K562 (cell line): ENCODE data around the gene BGN. TPM values are rescaled to one million over a fixed set of nuclear protein-coding genes. Genes with fewer than 3 reads are reported as not detected.

Experiments used
- ATAC-seq: fragments of 200-7000 bp; cut with Tn5 transposase; 3 replicates; pipeline ENCODE4 v1.9.1; 2020; ENCODE audit warnings: moderate library complexity
- BruUV-seq: library from RNA; stranded (reverse); fragments of 400-500 nt; replicated peaks from 2 replicates; lab custom pipeline; 2021; lab: Mats Ljungman, UMichigan
- CTCF ChIA-PET: fragments of 300-600 bp; formaldehyde crosslinking; extraction: SDS; loops from one replicate; lab custom pipeline; 2021; ENCODE audit warnings: low intra/inter-chr PET ratio; lab: Yijun Ruan, JAX
- POLR2A ChIA-PET: fragments of 300-600, 350-650 bp; sonication (Branson Sonifier 250); formaldehyde crosslinking; extraction: SDS; loops from one replicate; lab custom pipeline; 2021; ENCODE audit warnings: antibody characterized with exemption, inconsistent platforms; lab: Yijun Ruan, JAX
- DNase-seq, 4 experiments: peaks; one replicate each; pipeline versions ENCODE4 v3.0.0 to v3.0.0-alpha.2; 2011 to 2018; ENCODE audit warnings: low spot score in 3 of 4, mixed read lengths in 3 of 4; ENCODE audit errors: extremely low read depth in 1 of 4
- FAIRE-seq: peaks from 2 replicates; lab custom pipeline; 2011; peaks lifted over from hg19 to GRCh38; lab: Jason Lieb, UNC
- H2AFZ ChIP-seq: 2 replicates; pipeline ENCODE4 v1.6.0; 2011; ENCODE audit warnings: low read depth, low read length, control low read depth, inconsistent platforms
- H3K27ac ChIP-seq: fragments of 200-600 bp; 3 replicates; pipeline ENCODE4 v1.8.0; 2011; ENCODE audit warnings: low read depth, mild to moderate bottlenecking, control low read depth, inconsistent platforms, low read length, moderate library complexity, mixed read lengths; ENCODE audit errors: extremely low read depth
- H3K27me3 ChIP-seq, 2 experiments: fragments of 300-600 bp in 1 of 2; 2 replicates in 1 of 2; 3 replicates in 1 of 2; pipeline versions ENCODE4 v1.6.0 to v1.8.0; 2011; ENCODE audit warnings: inconsistent platforms in 2 of 2, low read length in 2 of 2, mild to moderate bottlenecking in 1 of 2, mixed read lengths in 1 of 2, moderate library complexity in 1 of 2; ENCODE audit not compliant: control insufficient read depth in 2 of 2, insufficient read depth in 2 of 2
- H3K36me3 ChIP-seq: fragments of 300-600 bp; 3 replicates; pipeline ENCODE4 v1.8.0; 2011; ENCODE audit warnings: mild to moderate bottlenecking, low read length, inconsistent platforms; ENCODE audit not compliant: control insufficient read depth, insufficient read depth
- H3K4me1 ChIP-seq, 2 experiments: fragments of 200-600 bp in 1 of 2; replicated peaks in 1 of 2; 2 replicates in 1 of 2; 3 replicates in 1 of 2; pipeline versions ENCODE4 v1.5.1 to v1.8.0; 2011; ENCODE audit warnings: inconsistent platforms in 2 of 2, low read length in 2 of 2, mild to moderate bottlenecking in 1 of 2, mixed read lengths in 1 of 2, moderate library complexity in 1 of 2; ENCODE audit not compliant: control insufficient read depth in 2 of 2, insufficient read depth in 2 of 2
- H3K4me2 ChIP-seq: 2 replicates; pipeline ENCODE4 v1.6.1; 2011; ENCODE audit warnings: low read length, control low read depth, inconsistent platforms, mixed read lengths; ENCODE audit not compliant: insufficient read depth
- H3K4me3 ChIP-seq: fragments of 200-600 bp; sonication (generic), shearing (Covaris generic); 2 replicates; pipeline ENCODE4 v1.5.1; 2016; ENCODE audit warnings: control low read depth, inconsistent platforms
- H3K79me2 ChIP-seq: fragments of 200-600 bp; 3 replicates; pipeline ENCODE4 v1.8.0; 2011; ENCODE audit warnings: low read length, inconsistent platforms; ENCODE audit not compliant: control insufficient read depth, insufficient read depth
- H3K9ac ChIP-seq, 2 experiments: 2 replicates each; pipeline versions ENCODE4 v1.6.0 to v1.6.1; 2011; ENCODE audit warnings: low read depth in 2 of 2, low read length in 2 of 2, control low read depth in 1 of 2, inconsistent platforms in 1 of 2, mild to moderate bottlenecking in 1 of 2, mixed read lengths in 1 of 2; ENCODE audit not compliant: insufficient read depth in 1 of 2
- H3K9me1 ChIP-seq: one replicate; pipeline ENCODE4 v1.6.0; 2011; ENCODE audit warnings: inconsistent platforms, mild to moderate bottlenecking, low read length, moderate library complexity; ENCODE audit not compliant: control insufficient read depth, insufficient read depth
- H3K9me3 ChIP-seq: replicated peaks from 2 replicates; pipeline ENCODE4 v1.5.1; 2011; ENCODE audit warnings: low read depth, low read length, inconsistent platforms; ENCODE audit not compliant: control insufficient read depth, insufficient read depth
- H4K20me1 ChIP-seq: replicated peaks from 2 replicates; pipeline ENCODE4 v1.6.1; 2011; ENCODE audit warnings: low read length, inconsistent platforms, mixed read lengths; ENCODE audit not compliant: control insufficient read depth, insufficient read depth
- FOSL1 ChIP-seq: fragments of 200-800 bp; sonication (Bioruptor generic); conservative IDR thresholded peaks from 2 replicates; pipeline ENCODE4 v1.6.1; 2016; ENCODE audit warnings: missing genetic modification characterization, missing compliant biosample characterization
- FOXO4 ChIP-seq: fragments of 450-650 bp; formaldehyde crosslinking; IDR thresholded peaks from 2 replicates; pipeline ENCODE4 v1.4.0; 2020; ENCODE audit warnings: mild to moderate bottlenecking, moderate library complexity
- IRF9 ChIP-seq: fragments of 450-650 bp; IDR thresholded peaks from 2 replicates; pipeline ENCODE4 v1.6.1; 2016; ENCODE audit warnings: missing biosample characterization, missing genetic modification characterization
- NONO ChIP-seq, 2 experiments: fragments of 200-400 bp in 1 of 2; fragments of 450-650 bp in 1 of 2; formaldehyde crosslinking in 1 of 2; IDR thresholded peaks; 2 replicates each; pipeline ENCODE4 v1.6.1; 2017; ENCODE audit warnings: low read depth in 2 of 2, mild to moderate bottlenecking in 2 of 2, moderate library complexity in 2 of 2, low read length in 1 of 2
- SREBF2 ChIP-seq: sonication (generic); formaldehyde crosslinking; IDR thresholded peaks from 2 replicates; pipeline ENCODE4 v1.4.0; 2020; ENCODE audit warnings: mild to moderate bottlenecking, missing genetic modification reagents
- SUPT5H ChIP-seq: fragments of 450-650 bp; IDR thresholded peaks from 2 replicates; pipeline ENCODE4 v1.6.1; 2016
- TSC22D4 ChIP-seq: fragments of 450-650 bp; IDR thresholded peaks from 2 replicates; pipeline ENCODE4 v1.6.1; 2016; ENCODE audit warnings: missing genetic modification characterization, missing biosample characterization, control low read depth
- ZNF431 ChIP-seq: sonication (generic); formaldehyde crosslinking; IDR thresholded peaks from 2 replicates; pipeline ENCODE4 v1.8.0; 2022; ENCODE audit warnings: mild to moderate bottlenecking, missing genetic modification reagents
- ZNF668 ChIP-seq: fragments of 250-450 bp; sonication (Bioruptor Pico); IDR thresholded peaks from 2 replicates; pipeline ENCODE4 v1.8.0; 2022; ENCODE audit warnings: mild to moderate bottlenecking, inconsistent platforms
- WGBS: fragments of 100-300 bp; shearing (Covaris generic); methylation state at CpG from one replicate; pipeline ENCODE4 v1.1.6; 2016; ENCODE audit warnings: low coverage, mixed read lengths; ENCODE audit not compliant: insufficient coverage; ENCODE audit errors: missing lambda C conversion rate; 5-methylcytosine and 5-hydroxymethylcytosine counted together
- in situ Hi-C: fragments of 300-500 bp; cut with MboI; formaldehyde crosslinking; loops from 4 replicates; pipeline ENCODE4 v1.15.0; 2018; ENCODE audit warnings: inconsistent platforms, mixed read lengths
- intact Hi-C: fragments of 100-400 bp; cut with micrococcal nuclease; formaldehyde crosslinking; loops from 2 replicates; pipeline ENCODE4 v1.14.2; 2022
- polyA plus RNA-seq, 8 experiments: library from polyadenylated mRNA; depleted of rRNA in 4 of 8; stranded (reverse) in 5 of 8; unstranded in 3 of 8; fragments of >200 nt; fragmentation: Nextera tagmentation in 2 of 8; fragmentation: Illumina TruSeq in 1 of 8; extraction: Ambion mirVana in 2 of 8; extraction: Trizol in 1 of 8; gene quantifications; 2 replicates each; pipeline versions ENCODE4 v1.2.1 to v1.2.3, GENCODE V29; 2011 to 2014; ENCODE audit warnings: inconsistent platforms in 1 of 8, missing spikeins in 1 of 8
- total RNA-seq, 7 experiments: library from RNA; depleted of rRNA in 6 of 7; stranded (reverse); fragments of >200 nt in 6 of 7; fragmentation: Illumina TruSeq in 2 of 7; extraction: Trizol in 2 of 7; gene quantifications; 2 replicates each; pipeline versions ENCODE4 v1.2.1 to v1.2.3, GENCODE V29; 2011 to 2021; ENCODE audit warnings: low replicate concordance in 1 of 7
- TF ChIP-seq, protein P1 (sequence below), 2 experiments: fragments of 450-650 bp; IDR thresholded peaks; 2 replicates each; pipeline ENCODE4 v1.6.1; 2016; ENCODE audit warnings: mild to moderate bottlenecking in 2 of 2, borderline replicate concordance in 1 of 2, low read depth in 1 of 2, moderate library complexity in 1 of 2

The BGN gene
- total and polyA plus RNA-seq, 9 of the 15 experiments (the other 6 are each of a cell fraction or from before 2014, with no cell fraction given) = 0.11 TPM; not detected in 8

DNA sequence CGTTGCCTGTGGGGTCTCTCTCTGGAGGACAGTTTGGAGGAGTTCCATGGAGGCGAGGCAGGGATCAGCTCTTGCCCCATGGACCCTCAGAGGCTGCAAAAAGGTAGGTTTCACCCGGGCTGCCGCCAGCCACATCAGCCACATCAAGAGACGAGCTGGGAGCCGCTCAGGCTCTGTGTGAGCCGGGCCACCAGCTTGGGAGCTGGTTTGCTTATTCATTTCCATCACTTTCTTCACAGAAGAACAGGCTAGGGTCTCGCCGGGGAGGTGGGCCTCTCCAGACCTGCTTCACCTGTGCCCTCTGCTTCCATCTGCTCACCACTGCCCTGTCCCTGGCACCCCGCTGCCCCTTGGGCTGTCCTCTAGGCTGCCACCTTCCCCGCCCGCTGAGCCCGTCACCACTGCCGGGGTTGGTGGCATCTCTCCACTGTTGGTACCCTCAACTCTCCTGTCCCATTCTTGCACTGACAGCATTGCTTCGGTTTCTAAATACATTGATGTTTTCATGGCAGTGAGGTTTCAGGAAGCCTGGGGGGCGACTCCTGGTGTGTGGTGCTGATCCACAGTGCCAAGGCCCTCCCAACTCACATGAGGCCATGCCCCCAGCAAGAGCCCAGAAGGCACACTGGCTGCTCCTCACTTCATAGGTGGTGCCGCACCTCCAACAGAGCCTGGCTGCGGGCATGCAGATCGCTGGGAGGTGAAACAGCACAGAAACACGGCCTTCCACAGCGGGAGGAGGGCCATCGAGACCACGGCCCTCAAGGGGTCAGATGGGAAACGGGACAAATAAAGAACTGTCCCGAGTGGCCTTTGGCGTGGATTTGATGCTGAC is 44.4 kb upstream of the BGN start (continued):
- TF ChIP-seq IRF9 (tag) (no peak), FOXO4 (no peak), ZNF431 (CRISPR knock-in tag) (no peak), TSC22D4 (tag) (no peak)

DNA sequence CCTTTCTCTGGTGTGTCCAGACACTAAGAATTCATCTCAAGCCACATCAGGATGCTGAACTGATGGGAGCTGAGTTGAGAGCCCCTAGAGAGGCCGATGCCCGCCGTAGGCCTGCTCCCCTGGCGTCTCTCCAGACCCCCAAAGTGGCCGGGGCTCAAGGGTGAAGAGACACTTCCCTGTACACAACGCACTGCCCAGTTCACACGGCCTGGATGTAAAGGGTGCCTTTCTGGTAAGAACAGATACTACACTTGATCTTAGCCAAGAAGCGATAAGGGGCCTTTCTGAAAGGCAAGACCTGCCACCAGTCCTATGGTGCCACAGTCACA is 43.9 kb upstream of the BGN start:
- WGBS = 75% methylated on average over 3 of the region's 8 CpGs
- Histone ChIP-seq H3K4me2 (no peak overlapping the region), H4K20me1 (no peaks in the 10 kb centered on the region), H3K27me3 (no peaks in the 10 kb centered on the region), H3K36me3 (peaks cover 44% of the 10 kb centered on the region; the same call in 2 of the 3 replicates), H3K4me1 (peaks cover 0 to 22% of the 10 kb centered on the region in 2 experiments; a peak in 2 of 5 replicates), H3K79me2 (no peaks in the 10 kb centered on the region), H3K27ac (no peak overlapping the region), H3K9ac (no peak overlapping the region), H2AFZ (no peak overlapping the region), H3K9me3 (no peaks in the 10 kb centered on the region), H3K4me3 (no peak overlapping the region), H3K9me1 (no peaks in the 10 kb centered on the region)
- ChIA-PET CTCF (no interaction called here), POLR2A (no interaction called here)
- ATAC-seq (no peak), DNase-seq (no peak), FAIRE-seq (no peak)
- BruUV-seq = no TSS peak
- intact Hi-C loops = no loop called here
- in situ Hi-C loops = no loop called here
- TF ChIP-seq SUPT5H = no peak
- TF ChIP-seq, protein P1, sequence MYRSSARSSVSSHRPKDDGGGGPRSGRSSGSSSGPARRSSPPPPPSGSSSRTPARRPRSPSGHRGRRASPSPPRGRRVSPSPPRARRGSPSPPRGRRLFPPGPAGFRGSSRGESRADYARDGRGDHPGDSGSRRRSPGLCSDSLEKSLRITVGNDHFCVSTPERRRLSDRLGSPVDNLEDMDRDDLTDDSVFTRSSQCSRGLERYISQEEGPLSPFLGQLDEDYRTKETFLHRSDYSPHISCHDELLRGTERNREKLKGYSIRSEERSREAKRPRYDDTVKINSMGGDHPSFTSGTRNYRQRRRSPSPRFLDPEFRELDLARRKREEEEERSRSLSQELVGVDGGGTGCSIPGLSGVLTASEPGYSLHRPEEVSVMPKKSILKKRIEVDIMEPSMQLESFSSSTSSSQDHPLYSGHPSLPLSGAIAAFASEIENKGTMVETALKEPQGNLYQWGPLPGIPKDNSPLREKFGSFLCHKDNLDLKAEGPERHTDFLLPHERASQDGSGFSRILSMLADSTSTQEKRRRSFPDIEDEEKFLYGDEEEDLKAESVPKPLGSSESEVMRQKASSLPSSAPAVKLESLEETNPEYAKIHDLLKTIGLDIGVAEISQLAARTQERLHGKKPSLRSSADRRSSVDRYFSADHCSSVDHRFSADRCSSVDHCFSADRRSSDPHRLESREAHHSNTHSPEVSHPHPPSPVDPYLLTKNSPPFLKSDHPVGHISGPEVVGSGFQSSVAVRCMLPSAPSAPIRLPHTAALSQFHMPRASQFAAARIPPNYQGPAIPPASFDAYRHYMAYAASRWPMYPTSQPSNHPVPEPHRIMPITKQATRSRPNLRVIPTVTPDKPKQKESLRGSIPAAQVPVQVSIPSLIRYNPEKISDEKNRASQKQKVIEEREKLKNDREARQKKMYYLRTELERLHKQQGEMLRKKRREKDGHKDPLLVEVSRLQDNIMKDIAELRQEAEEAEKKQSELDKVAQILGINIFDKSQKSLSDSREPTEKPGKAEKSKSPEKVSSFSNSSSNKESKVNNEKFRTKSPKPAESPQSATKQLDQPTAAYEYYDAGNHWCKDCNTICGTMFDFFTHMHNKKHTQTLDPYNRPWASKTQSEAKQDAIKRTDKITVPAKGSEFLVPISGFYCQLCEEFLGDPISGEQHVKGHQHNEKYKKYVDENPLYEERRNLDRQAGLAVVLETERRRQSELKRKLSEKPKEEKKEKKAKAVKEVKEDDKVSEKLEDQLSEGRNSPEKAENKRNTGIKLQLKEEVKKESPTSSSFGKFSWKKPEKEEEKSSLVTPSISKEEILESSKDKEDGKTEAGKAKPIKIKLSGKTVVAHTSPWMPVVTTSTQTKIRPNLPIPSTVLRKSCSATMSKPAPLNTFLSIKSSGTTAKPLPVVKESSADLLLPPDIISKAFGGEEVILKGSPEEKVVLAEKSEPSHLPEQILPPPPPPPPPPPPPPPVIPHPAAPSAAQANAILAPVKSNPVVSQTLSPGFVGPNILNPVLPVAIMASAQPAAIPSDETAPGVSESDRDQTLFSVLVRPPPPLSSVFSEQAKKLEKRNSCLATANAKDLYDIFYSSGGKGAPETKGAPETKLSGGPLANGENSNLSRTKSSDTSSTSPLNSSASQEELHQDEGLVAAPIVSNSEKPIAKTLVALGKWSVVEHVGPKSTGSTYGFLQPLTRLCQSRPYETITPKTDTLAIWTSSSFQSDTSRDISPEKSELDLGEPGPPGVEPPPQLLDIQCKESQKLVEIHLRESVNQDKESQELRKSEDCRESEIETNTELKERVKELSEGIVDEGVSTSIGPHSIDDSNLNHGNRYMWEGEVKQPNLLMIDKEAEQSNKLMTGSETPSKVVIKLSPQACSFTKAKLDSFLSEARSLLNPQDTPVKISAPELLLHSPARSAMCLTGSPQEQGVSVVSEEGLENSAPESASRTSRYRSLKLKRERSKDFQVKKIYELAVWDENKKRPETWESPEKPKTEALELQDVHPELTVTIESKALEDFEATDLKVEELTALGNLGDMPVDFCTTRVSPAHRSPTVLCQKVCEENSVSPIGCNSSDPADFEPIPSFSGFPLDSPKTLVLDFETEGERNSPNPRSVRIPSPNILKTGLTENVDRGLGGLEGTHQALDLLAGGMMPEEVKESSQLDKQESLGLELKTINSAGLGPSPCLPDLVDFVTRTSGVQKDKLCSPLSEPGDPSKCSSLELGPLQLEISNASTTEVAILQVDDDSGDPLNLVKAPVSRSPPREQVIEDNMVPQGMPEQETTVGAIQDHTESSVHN (IDR thresholded peaks at IDR 0.05; ENCODE audit: borderline replicate concordance in 1 of 2, low read depth in 1 of 2) = no peak
- no peak for TF ChIP-seq SREBF2 (CRISPR knock-in tag)
- TF ChIP-seq ZNF668 = no peak
- no peak for TF ChIP-seq NONO (IDR thresholded peaks at IDR 0.05; ENCODE audit: low read depth in 2 of 2, low read length in 1 of 2)
- TF ChIP-seq FOSL1 = no peak
